DMS79 treated with DMSO at 0.1 percent for 48 hours (cell line): Measurements from ENCODE around the gene CFAP141.
"Not testable (repeated sequence)": the region's sequence is repeated elsewhere in the genome, so short reads cannot be mapped to it uniquely, and the experiment has no call there.

Experiments
- DNase-seq: peaks from one replicate; lab custom pipeline; 2025; lab: John Stamatoyannopoulos, UW

CFAP141 gene

GRCh38 chr1:154206196-154206595, at the start of gene CFAP141:
Gene CFAP141 (minus strand): TSS chr1:154206333. CDS start chr1:154206307, 26 bp downstream.
- no peak for DNase-seq

- DNase-seq: no peak
These were observed 47.5 kb upstream of the CFAP141 start for GRCh38 chr1:154253671-154254070.

- no peak for DNase-seq
These were observed 35.7 kb upstream of the CFAP141 start for GRCh38 chr1:154241703-154242351.

DNA sequence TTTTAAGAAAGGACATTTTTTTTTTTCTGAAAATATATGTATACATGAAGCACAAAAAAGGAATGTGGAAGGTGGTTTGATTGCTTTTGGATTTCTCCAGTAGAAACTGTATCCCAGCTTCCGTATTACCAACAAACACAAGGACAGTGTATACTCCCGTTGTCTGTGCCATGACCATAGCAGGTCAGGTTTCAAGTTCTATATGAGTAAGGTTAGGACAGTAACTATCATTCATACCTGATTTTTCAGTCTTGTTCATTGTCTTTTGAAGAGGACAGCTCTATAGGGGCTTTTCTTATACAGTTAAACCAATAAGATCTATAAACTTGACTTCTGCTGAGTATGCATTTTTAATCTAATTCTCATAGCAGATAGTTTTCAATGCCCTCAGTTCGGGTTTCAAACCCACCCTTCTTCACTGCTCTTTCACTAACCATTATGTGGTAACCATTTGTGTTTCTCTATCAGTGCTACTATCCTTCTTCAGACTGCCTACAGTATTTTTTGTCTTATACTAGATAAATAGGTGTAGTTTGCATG, 34.2 kb upstream of the CFAP141 start:
- DNase-seq: no peak

GRCh38 chr1:154239491-154239890, 33.4 kb upstream of the CFAP141 start:
- no peak for DNase-seq

- DNase-seq: no peak
These were observed 31.9 kb upstream of the CFAP141 start for GRCh38 chr1:154237880-154238506.

DNA sequence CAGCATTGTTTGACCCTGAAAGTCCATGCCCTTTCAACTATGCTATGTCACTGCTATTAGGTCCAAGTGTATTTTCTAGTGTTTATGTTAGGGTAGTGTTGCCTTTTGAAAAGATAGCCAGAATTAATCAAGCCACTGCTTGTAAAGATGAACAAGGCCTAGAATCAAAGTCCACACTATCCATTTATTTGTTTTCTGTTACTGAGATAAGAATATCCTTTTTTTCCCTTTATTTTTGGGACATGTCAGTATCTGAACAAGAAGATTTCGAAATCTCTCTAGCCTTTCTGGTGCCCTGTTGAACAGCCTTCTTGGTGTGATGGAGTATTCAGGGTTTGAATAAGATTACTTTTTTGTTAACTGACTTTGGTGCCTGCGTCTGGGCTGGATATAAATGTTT, 31.3 kb upstream of the CFAP141 start:
- DNase-seq: no peak

- no peak for DNase-seq
These were observed 30.7 kb upstream of the CFAP141 start for GRCh38 chr1:154236855-154237254.

DNA sequence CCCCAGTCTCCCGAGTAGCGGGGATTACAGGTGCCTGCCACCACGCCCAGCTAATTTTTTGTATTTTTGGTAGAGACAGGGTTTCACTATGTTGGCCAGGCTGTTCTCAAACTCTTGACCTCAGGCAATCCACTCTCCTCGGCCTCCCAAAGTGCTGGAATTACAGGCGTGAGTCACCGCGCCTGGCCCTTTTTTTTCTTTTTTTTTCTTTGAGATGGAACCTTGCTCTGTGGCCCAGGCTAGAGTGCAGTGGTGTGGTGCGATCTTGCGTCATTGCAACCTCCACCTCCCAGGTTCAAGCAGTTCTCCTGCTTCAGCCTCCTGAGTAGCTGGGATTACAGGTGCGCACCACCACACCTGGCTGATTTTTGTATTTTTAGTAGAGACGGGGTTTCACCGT, 27.0 kb upstream of the CFAP141 start:
- not testable (repeated sequence) for DNase-seq

GRCh38 chr1:154231112-154231511, 25.0 kb upstream of the CFAP141 start:
- not testable (repeated sequence) for DNase-seq

DNA sequence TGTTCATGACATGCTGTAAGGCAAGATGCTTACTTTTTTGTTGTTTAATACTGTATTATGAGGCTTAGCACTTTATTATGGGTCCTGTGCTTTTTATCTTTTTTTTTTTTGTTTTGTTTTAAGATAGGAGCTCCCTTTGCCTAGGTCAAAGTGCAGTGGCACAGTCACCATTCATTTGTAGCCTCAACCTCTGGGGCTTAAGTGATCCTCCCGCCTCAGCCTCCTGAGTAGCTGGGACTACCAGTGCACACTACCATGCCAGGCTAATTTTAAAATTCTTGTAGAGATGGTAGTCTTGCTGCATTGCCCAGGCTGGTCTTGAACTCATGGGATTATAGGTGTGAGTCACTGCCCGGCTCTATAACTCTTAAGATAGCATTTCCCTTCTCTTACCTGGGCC, 19.2 kb upstream of the CFAP141 start:
- no peak for DNase-seq

DNA sequence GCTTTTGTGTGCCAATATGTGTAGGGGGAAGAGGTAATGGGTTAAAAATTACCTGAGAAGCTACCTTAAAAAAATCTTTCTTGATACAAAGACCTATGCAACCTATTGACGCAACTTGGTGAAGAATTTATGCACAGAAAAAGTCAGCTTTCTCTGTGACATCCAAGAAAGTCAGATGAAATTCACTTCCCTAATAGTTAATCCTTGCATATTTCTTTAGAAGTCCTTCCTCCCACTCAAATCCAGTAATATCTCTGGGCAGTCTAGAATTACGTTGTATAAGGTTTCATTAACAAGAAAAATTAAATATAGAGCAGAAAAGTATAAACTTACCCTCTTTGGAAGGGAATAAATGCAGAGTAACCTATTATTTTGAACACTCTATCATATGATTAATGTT, 17.5 kb upstream of the CFAP141 start:
- no peak for DNase-seq

DNA sequence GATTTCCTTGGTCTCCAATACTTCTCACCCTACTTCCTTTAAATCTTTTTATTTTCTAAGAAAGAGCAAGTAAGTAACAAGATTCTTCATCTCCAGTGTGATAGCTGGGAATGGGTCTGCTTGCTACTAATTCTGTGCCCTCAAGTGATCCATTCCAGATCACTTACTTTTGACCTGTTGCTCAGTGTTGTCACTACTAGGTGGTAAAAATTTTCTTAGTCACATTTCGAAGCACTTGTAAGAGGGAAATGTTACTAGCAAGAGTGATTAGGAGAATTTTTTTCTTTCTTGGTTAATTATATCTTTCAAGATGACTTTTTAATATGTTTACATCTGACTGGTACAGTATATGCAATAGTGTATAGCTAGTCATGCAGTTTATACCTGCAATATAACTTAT, 16.8 kb upstream of the CFAP141 start:
- DNase-seq: no peak

DNA sequence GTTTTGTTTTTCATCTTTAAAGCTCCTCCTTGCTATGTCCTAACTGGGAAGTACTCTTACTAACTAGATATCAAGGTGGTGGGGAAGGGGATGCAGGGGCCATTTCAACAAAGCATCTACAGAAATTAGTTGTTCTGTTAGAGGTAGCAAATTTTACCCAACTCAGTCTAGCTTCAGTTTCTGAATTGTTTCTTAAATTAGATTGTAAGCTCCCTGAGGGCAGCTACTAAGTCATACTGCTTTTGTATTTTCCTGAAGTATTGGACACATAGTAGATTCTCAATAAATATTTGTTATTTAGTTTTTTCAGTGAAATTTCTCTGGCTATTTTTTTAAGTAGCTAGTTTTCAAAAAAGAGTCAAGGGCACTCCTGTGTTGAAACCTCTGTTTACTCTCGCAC, 16.4 kb upstream of the CFAP141 start:
- DNase-seq: no peak

- peak; percentile 18 for DNase-seq
These were observed 15.3 kb upstream of the CFAP141 start for GRCh38 chr1:154221278-154222001.

DNA sequence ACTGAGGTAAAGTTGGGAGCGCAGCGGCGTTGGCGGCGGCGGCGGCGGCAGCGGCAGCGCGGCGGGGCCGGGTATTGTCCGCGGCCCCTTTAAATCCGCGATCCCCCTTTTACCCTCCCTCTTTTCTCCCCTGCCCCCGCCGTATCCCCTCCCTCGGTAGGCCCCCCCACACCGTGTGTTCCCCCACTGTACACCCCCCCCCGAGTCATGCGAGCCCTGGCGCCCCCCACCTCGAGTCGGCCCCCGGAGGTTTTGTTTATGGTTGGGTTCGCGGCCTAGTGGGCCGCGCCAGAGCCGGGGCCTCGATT, 14.8 kb upstream of the CFAP141 start:
- DNase-seq: no peak

DNA sequence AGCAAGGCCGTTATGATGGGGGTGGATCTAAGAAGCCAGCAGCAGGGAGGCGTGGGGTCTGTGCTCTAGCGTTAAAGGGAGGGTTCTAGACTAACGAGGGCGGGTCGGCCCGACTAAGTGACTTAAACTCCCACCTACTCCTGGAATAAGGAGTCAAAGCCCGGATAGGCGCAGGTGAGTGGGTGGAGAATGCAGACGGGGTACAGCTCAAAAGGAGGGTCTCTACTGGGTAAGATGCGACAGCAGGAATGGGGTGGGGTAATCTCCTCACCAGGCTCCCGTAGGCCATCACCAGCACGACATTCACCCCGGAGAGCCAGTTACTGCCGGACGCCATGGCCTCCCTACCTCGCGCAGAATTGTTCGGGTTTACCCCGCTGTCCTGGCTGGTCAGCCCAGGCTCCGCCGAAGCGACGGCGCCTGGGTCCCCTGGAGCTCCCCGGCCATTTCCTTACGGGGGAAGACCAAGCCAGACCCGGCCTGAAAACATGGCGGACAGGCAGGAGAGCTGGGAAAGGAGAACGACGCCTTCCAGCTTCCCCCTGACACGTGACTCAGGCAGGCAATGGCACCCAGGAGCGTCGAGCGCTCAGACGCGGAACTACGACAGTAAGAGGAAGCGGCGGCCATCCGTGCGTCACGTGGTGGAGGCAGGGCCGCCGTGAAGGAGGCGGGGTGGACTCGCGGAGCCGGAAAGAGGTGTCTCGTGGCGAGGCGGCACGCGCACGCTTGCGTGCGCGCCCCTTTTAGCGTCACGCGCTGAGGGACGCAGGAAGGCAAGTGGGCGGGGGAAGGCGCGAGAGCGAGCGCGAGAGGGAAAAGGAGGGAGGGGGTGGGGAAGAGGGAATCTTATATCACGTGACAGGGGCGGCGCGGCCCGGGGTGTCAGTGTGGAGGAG, 14.2 kb upstream of the CFAP141 start, which contains the start of gene UBAP2L:
Gene UBAP2L, plus strand, starts transcription at position 885 of the 899 bp plus-strand sequence. CDS start 4,169 bp downstream, outside the sequence.
- DNase-seq: peak; percentile 98

GRCh38 chr1:154219541-154219940, 13.4 kb upstream of the CFAP141 start:
- DNase-seq: no peak

GRCh38 chr1:154218545-154218944, 12.4 kb upstream of the CFAP141 start:
- no peak for DNase-seq

DNA sequence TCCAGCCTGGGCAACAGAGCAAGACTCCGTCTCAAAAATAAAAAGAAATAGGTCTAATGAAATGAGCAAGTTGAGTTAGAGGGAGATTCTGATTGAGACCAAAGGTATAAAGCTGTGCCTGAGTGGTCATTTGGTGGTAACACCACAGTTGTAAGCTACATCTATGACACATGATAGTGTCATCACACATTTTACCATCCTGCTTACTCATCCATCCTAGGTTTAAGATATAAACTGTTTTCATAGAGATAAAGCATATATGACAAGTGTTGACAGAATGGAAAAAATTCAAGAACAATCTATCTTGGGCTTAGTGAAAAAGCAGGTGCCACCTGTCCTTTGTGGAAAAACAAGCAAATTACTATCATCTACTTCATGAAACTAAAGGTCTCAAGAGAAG, 7.1 kb upstream of the CFAP141 start:
- DNase-seq: no peak

DNA sequence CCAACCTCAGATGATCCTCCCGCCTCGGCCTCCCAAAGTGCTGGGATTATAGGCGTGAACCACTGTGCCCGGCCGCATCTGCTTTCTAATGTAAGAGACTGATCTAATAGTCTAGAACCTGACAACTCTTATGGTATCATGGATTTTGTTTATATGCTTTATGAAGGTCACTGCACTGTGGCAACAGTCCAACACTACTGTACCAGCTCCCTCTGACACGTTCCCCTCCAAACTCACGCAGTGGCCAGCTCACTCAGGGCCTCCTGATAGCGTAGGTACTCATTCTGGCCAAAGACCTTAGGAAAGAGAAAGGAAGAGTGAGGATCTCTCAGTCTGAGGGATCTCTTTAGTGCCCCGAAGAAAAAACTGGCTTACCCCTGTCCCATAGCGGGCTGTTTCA, 6.0 kb upstream of the CFAP141 start:
- DNase-seq: no peak
